PFSK-1 (cell line): ENCODE measurements around the gene PRSS33.

ENCODE experiments used
- FOXP2 ChIP-seq: optimal IDR thresholded peaks from 2 replicates; pipeline ENCODE3; 2011; ENCODE audit warnings: borderline replicate concordance, control low read depth, inconsistent platforms; ENCODE audit not compliant: insufficient read depth; ENCODE audit errors: extremely low read length, extremely low read depth
- POLR2AphosphoS5 ChIP-seq: IDR thresholded peaks from 2 replicates; pipeline ENCODE4 v1.6.1; 2012; ENCODE audit warnings: low read depth, mild to moderate bottlenecking, control low read depth, low read length, moderate library complexity
- REST ChIP-seq, 2 experiments: IDR thresholded peaks; 2 replicates each; pipeline versions ENCODE4 v1.6.1 to v1.8.0; 2011 to 2012; ENCODE audit warnings: low read depth in 2 of 2, low read length in 2 of 2, control low read depth in 1 of 2, inconsistent platforms in 1 of 2, mild to moderate bottlenecking in 1 of 2, moderate library complexity in 1 of 2; ENCODE audit not compliant: insufficient read depth in 1 of 2
- SIN3A ChIP-seq: IDR thresholded peaks from 2 replicates; pipeline ENCODE4 v1.6.1; 2012; ENCODE audit warnings: mild to moderate bottlenecking, low read length, moderate library complexity, borderline replicate concordance; ENCODE audit not compliant: insufficient read depth
- TAF1 ChIP-seq: IDR thresholded peaks from 2 replicates; pipeline ENCODE4 v1.6.1; 2012; ENCODE audit warnings: low read length, control low read depth, borderline replicate concordance; ENCODE audit not compliant: insufficient read depth

GRCh38 chr16:2743007-2743810 is 44.2 kb downstream of the PRSS33 start:
- no peak for TF ChIP-seq SIN3A
- no peak for TF ChIP-seq POLR2AphosphoS5
- no peak for TF ChIP-seq TAF1
- no peak for TF ChIP-seq FOXP2
- TF ChIP-seq REST (IDR thresholded peaks at IDR 0.05; ENCODE audit: insufficient read depth in 1 of 2, low read depth in 2 of 2, low read length in 2 of 2) = no peak
